ENCODE data around the gene SFTPD. TPM values are rescaled to one million over a fixed set of nuclear protein-coding genes. Genes with fewer than 3 reads are reported as not detected.
"Not testable (repeated sequence)": the region's sequence is repeated elsewhere in the genome, so short reads cannot be mapped to it uniquely, and the experiment has no call there.

The SFTPD gene
- total RNA-seq, 1 donor from 2014 or later: not detected

DNA sequence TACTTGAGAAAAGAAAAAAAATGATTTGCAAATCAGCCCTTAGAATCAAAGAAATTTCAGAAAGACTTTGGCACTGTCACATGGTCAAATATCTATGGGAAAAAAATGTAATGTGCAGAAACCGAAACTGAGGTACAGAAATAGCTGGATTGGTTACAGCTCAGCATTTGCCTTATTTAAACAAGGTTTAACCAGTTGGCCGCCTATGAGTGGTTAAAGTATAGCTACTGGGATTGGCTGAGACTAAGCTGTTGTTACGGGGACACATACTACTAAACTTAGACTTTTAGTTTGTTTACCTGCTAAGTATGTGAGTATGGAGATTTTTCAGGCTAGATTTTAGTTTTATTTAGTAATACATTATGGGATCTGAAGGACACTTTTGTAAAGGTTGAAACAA lies 38.6 kb downstream of the SFTPD start:
- Histone ChIP-seq H3K4me3 (ENCODE audit: low read length in 3 of 3) (no peak overlapping the region), H3K4me1 (ENCODE audit: control insufficient read depth in 3 of 3, insufficient read depth in 3 of 3, low read length in 3 of 3) (peaks cover 2 to 3% (median 2%) of the 10 kb centered on the region in 3 donors), H3K36me3 (ENCODE audit: control insufficient read depth in 3 of 3, insufficient read depth in 3 of 3, low read length in 3 of 3) (no peaks in the 10 kb centered on the region), H3K27ac (ENCODE audit: low read depth, low read length) (no peak overlapping the region), H3K9me3 (ENCODE audit: control insufficient read depth in 3 of 3, low read length in 3 of 3) (no peaks in the 10 kb centered on the region), H3K9ac (ENCODE audit: low read depth in 1 of 3, low read length in 3 of 3) (no peak overlapping the region), H3K27me3 (ENCODE audit: control insufficient read depth in 3 of 3, insufficient read depth in 3 of 3, low read length in 3 of 3) (no peaks in the 10 kb centered on the region)

DNA sequence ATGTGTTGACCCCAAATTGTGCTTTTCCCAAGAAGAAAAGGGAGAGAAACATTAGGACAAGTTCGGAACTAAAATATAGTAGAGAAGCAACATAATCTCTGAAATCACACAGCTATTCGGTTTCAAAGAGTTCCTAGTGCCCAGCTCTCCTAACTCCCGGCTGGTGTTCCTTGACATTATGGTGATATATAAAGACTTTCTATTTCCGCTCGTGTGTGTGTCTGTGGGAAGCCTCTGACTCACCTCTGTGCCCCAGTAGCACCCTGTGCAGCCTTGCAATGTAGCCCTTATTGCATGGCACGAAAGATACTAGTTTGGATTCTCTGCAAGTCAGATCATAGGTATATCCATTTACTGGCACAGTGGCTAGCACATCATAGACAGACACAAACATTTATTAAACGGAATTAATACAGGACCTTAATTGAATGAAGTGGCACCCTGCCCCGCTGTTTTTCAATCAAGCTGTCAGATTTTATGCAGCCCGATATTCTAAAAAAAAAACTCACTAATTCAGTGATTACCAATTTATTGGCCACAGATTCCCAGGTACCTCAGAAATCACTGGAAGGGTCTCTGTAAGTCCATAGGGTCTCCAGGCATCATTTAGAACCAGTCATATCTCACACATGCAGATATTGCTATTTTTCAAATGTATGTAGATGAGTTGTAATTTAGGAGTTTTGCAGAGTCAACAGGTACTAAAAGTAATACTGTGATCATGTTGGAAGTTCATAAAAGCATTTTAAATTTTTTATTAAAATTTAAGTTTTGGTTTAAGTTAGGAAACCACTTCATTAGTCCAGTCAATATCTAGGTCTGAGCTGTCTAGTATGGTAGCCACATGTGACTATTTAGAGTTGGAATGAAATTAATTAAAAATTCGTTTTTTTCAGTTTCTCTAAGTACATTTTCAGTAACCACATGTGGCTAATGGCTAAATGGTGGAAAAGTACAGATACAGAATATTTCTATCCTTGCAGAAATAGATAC lies 43.3 kb downstream of the SFTPD start:
- peak overlapping the region; percentile 71 for H3K27ac ChIP-seq (ENCODE audit: low read depth, low read length)
- no peaks in the 10 kb centered on the region for H3K27me3 ChIP-seq (ENCODE audit: control insufficient read depth in 3 of 3, insufficient read depth in 3 of 3, low read length in 3 of 3)
- H3K9me3 ChIP-seq (ENCODE audit: control insufficient read depth in 3 of 3, low read length in 3 of 3): no peaks in the 10 kb centered on the region
- H3K9ac ChIP-seq (ENCODE audit: low read depth in 1 of 3, low read length in 3 of 3): peak overlapping the region; percentile 82 to 91 (median 91)
- H3K4me1 ChIP-seq (ENCODE audit: control insufficient read depth in 3 of 3, insufficient read depth in 3 of 3, low read length in 3 of 3): peaks cover 4 to 8% (median 5%) of the 10 kb centered on the region in 3 donors
- H3K36me3 ChIP-seq (ENCODE audit: control insufficient read depth in 3 of 3, insufficient read depth in 3 of 3, low read length in 3 of 3): no peaks in the 10 kb centered on the region
- peak overlapping the region; percentile 80 to 92 (median 84) for H3K4me3 ChIP-seq (ENCODE audit: low read length in 3 of 3)

DNA sequence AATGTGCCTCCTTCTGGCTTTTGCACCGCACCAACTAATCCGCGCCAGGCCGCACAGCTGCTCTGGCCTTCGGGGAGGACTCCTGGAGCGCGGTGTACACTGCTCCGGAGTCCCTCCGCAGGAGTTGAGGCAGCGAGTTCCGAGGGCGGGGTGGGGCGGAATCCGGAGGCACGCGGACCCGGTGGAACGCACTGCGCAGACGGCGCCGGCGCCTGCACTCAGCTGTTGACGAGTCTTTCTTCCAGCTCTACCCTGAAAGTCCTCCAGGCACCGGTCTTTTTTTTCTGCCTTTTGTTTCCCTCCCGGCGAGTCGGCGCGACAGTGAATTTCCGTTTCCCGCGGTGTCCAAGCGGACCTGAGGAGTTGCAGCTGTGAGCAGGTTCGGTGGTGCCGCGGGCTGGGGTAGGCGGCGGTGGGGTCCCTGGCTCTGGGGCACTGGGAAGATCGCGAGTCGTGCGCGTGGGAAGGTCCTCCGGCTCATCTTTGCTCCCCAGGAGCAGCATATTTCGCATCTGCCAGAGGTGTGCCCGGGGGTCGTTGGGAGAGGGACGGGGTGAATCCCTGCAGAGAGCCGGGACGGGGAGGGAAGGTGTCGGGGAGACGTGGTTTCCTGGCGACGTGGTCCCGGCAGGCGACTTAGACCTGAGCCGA lies 44.1 kb downstream of the SFTPD start:
- Histone ChIP-seq H3K27me3 (ENCODE audit: control insufficient read depth in 3 of 3, insufficient read depth in 3 of 3, low read length in 3 of 3) (no peaks in the 10 kb centered on the region), H3K4me3 (ENCODE audit: low read length in 3 of 3) (peak overlapping the region; percentile 80 to 92 (median 84)), H3K9me3 (ENCODE audit: control insufficient read depth in 3 of 3, low read length in 3 of 3) (no peaks in the 10 kb centered on the region), H3K36me3 (ENCODE audit: control insufficient read depth in 3 of 3, insufficient read depth in 3 of 3, low read length in 3 of 3) (no peaks in the 10 kb centered on the region), H3K4me1 (ENCODE audit: control insufficient read depth in 3 of 3, insufficient read depth in 3 of 3, low read length in 3 of 3) (peaks cover 4 to 8% (median 5%) of the 10 kb centered on the region in 3 donors), H3K27ac (ENCODE audit: low read depth, low read length) (peak overlapping the region; percentile 71), H3K9ac (ENCODE audit: low read depth in 1 of 3, low read length in 3 of 3) (peak overlapping the region; percentile 82 to 91 (median 91))

- H3K4me3 ChIP-seq (ENCODE audit: low read length in 3 of 3); H3K27me3 ChIP-seq (ENCODE audit: control insufficient read depth in 3 of 3, insufficient read depth in 3 of 3, low read length in 3 of 3); H3K9me3 ChIP-seq (ENCODE audit: control insufficient read depth in 3 of 3, low read length in 3 of 3); H3K4me1 ChIP-seq (ENCODE audit: control insufficient read depth in 3 of 3, insufficient read depth in 3 of 3, low read length in 3 of 3); H3K27ac ChIP-seq (ENCODE audit: low read depth, low read length); H3K36me3 ChIP-seq (ENCODE audit: control insufficient read depth in 3 of 3, insufficient read depth in 3 of 3, low read length in 3 of 3); H3K9ac ChIP-seq (ENCODE audit: low read depth in 1 of 3, low read length in 3 of 3): not testable (repeated sequence)
Measured at GRCh38 chr10:79901571-79901970, 47.3 kb downstream of the SFTPD start.

- Histone ChIP-seq H3K9ac (ENCODE audit: low read depth in 1 of 3, low read length in 3 of 3) (no peak overlapping the region), H3K4me3 (ENCODE audit: low read length in 3 of 3) (no peak overlapping the region), H3K36me3 (ENCODE audit: control insufficient read depth in 3 of 3, insufficient read depth in 3 of 3, low read length in 3 of 3) (no peaks in the 10 kb centered on the region), H3K9me3 (ENCODE audit: control insufficient read depth in 3 of 3, low read length in 3 of 3) (no peaks in the 10 kb centered on the region), H3K27me3 (ENCODE audit: control insufficient read depth in 3 of 3, insufficient read depth in 3 of 3, low read length in 3 of 3) (no peaks in the 10 kb centered on the region), H3K27ac (ENCODE audit: low read depth, low read length) (no peak overlapping the region), H3K4me1 (ENCODE audit: control insufficient read depth in 3 of 3, insufficient read depth in 3 of 3, low read length in 3 of 3) (no peaks in the 10 kb centered on the region)
Measured at GRCh38 chr10:79898597-79899325, 50.1 kb downstream of the SFTPD start.

DNA sequence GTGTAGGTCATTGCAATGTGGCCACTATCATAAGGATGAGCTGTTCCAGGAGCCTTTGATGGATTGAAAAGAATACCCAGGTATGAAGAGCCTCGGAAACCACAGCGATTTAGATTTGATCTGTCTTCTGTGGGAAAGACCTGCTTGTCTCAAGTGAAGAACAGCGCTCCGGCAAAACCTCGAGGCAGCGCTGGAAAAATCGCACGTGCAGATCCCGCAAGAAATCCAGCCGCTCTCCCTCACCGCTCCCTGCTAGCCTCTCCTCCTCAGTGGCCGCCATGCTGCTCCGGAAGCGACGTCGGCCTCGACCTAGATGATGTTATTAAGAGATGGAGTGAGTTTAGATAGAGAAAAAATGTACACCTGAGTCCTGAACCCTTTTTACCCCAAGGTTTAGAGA lies 56.0 kb downstream of the SFTPD start:
- H3K27me3 ChIP-seq (ENCODE audit: control insufficient read depth in 3 of 3, insufficient read depth in 3 of 3, low read length in 3 of 3); H3K4me1 ChIP-seq (ENCODE audit: control insufficient read depth in 3 of 3, insufficient read depth in 3 of 3, low read length in 3 of 3); H3K27ac ChIP-seq (ENCODE audit: low read depth, low read length); H3K36me3 ChIP-seq (ENCODE audit: control insufficient read depth in 3 of 3, insufficient read depth in 3 of 3, low read length in 3 of 3); H3K9ac ChIP-seq (ENCODE audit: low read depth in 1 of 3, low read length in 3 of 3); H3K4me3 ChIP-seq (ENCODE audit: low read length in 3 of 3); H3K9me3 ChIP-seq (ENCODE audit: control insufficient read depth in 3 of 3, low read length in 3 of 3): not testable (repeated sequence)

DNA sequence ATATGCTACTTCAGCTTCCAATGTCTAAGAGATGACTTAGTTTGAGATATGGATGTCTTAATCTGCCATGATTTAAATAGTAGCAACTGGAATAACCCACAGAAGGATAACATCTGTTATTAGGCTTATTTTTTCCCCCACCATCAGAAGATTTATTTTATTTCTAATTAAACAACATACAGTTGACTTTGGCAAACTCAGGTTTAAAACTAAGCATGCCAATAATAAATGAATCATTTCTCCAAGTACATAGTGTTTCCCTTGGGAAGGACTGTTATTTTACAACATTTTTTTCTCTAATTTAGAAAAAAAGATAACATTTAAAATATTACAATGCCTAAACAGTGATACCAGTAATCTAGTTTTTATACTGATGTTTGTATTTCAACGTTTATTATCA lies 58.4 kb downstream of the SFTPD start:
- no peak overlapping the region for H3K9ac ChIP-seq (ENCODE audit: low read depth in 1 of 3, low read length in 3 of 3)
- H3K4me1 ChIP-seq (ENCODE audit: control insufficient read depth in 3 of 3, insufficient read depth in 3 of 3, low read length in 3 of 3): no peaks in the 10 kb centered on the region
- no peak overlapping the region for H3K4me3 ChIP-seq (ENCODE audit: low read length in 3 of 3)
- no peaks in the 10 kb centered on the region for H3K9me3 ChIP-seq (ENCODE audit: control insufficient read depth in 3 of 3, low read length in 3 of 3)
- H3K36me3 ChIP-seq (ENCODE audit: control insufficient read depth in 3 of 3, insufficient read depth in 3 of 3, low read length in 3 of 3): no peaks in the 10 kb centered on the region
- H3K27ac ChIP-seq (ENCODE audit: low read depth, low read length): no peak overlapping the region
- no peaks in the 10 kb centered on the region for H3K27me3 ChIP-seq (ENCODE audit: control insufficient read depth in 3 of 3, insufficient read depth in 3 of 3, low read length in 3 of 3)

- H3K9ac ChIP-seq (ENCODE audit: low read depth in 1 of 3, low read length in 3 of 3); H3K9me3 ChIP-seq (ENCODE audit: control insufficient read depth in 3 of 3, low read length in 3 of 3); H3K4me1 ChIP-seq (ENCODE audit: control insufficient read depth in 3 of 3, insufficient read depth in 3 of 3, low read length in 3 of 3); H3K4me3 ChIP-seq (ENCODE audit: low read length in 3 of 3); H3K27me3 ChIP-seq (ENCODE audit: control insufficient read depth in 3 of 3, insufficient read depth in 3 of 3, low read length in 3 of 3); H3K36me3 ChIP-seq (ENCODE audit: control insufficient read depth in 3 of 3, insufficient read depth in 3 of 3, low read length in 3 of 3); H3K27ac ChIP-seq (ENCODE audit: low read depth, low read length): not testable (repeated sequence)
Measured at GRCh38 chr10:79888984-79889383, 59.9 kb downstream of the SFTPD start.

Measured in skeletal muscle tissue (tissue), 4 donors.